GM19372 (cell line): ENCODE results near the gene DTNBP1.

ENCODE experiments used
- ATAC-seq: cut with Tn5 transposase; IDR thresholded peaks from one replicate; pipeline ENCODE4 v1.9.1; 2021; ENCODE audit warnings: mild to moderate bottlenecking, low read depth, moderate library complexity; ENCODE audit not compliant: unreplicated experiment

The DTNBP1 gene

GRCh38 chr6:15506066-15506465 lies 156.8 kb downstream of the DTNBP1 start:
- ATAC-seq = no peak

GRCh38 chr6:15505463-15505918 lies 157.3 kb downstream of the DTNBP1 start:
- no peak for ATAC-seq

- no peak for ATAC-seq
These were observed 158.1 kb downstream of the DTNBP1 start for GRCh38 chr6:15504581-15505350.

GRCh38 chr6:15504040-15504495 lies 158.8 kb downstream of the DTNBP1 start:
- ATAC-seq = no peak

GRCh38 chr6:15503346-15503680 lies 159.5 kb downstream of the DTNBP1 start:
- no peak for ATAC-seq

GRCh38 chr6:15502446-15503345 lies 160.1 kb downstream of the DTNBP1 start:
- ATAC-seq = no peak

- no peak for ATAC-seq
These were observed 160.9 kb downstream of the DTNBP1 start for GRCh38 chr6:15501826-15502445.

GRCh38 chr6:15500901-15501825 lies 161.7 kb downstream of the DTNBP1 start:
- ATAC-seq = no peak

GRCh38 chr6:15500078-15500740 lies 162.6 kb downstream of the DTNBP1 start:
- ATAC-seq = no peak

- no peak for ATAC-seq
These were observed 163.2 kb downstream of the DTNBP1 start for GRCh38 chr6:15499591-15499990.

GRCh38 chr6:15499125-15499524 lies 163.7 kb downstream of the DTNBP1 start:
- ATAC-seq = no peak

GRCh38 chr6:15498640-15499039 lies 164.2 kb downstream of the DTNBP1 start:
- ATAC-seq = no peak

- no peak for ATAC-seq
These were observed 166.3 kb downstream of the DTNBP1 start for GRCh38 chr6:15496345-15497131.

GRCh38 chr6:15495375-15495901 lies 167.4 kb downstream of the DTNBP1 start:
- no peak for ATAC-seq

- no peak for ATAC-seq
These were observed 169.2 kb downstream of the DTNBP1 start for GRCh38 chr6:15493437-15494168.

- no peak for ATAC-seq
These were observed 170.9 kb downstream of the DTNBP1 start for GRCh38 chr6:15491986-15492269.

GRCh38 chr6:15491255-15491985 lies 171.4 kb downstream of the DTNBP1 start:
- ATAC-seq = no peak
